ENCODE results near the gene ZNF681.
"Not testable (repeated sequence)": the region's sequence is repeated elsewhere in the genome, so short reads cannot be mapped to it uniquely, and the experiment has no call there.

Gene ZNF681

DNA sequence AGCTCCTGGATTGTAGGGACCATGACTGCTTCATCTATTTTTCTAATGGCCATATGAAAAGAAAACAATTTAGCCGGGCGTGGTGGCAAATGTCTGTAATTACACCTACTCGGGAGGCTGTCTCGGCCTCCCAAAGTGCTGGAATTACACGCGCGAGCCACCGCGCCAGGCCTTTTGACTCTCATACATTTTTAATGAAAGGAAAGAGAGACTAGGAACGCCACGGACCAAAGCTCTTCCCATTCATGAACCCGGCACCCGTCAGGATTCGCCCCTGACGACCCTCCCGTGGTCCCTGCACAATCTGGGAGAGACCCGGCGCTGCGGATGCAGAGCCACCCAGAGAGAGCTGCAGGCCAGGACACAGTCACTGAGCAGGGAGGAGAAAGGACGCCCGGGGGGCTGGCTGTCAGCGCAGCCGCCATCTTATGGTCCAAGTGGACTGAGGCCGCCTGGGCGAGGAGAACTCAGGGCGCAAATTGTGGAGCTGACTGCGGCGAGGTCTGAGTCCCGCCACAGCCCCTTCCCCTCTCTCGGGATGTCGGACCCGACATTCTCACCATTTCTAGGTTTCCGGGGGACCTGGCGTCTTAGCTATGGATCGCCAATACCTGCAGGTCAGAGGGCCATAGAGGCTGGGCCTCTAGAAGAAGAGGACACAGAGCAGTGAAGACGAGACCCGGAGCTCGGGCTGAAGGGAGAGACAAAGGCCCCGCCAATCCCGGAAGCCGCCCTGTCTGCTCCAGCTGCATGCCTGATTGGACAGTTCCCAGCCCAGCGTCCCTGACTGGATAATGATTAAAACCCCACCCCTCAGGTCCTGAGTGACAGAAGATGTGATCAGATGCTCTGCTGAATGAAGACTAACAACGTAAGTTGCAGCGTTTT, at the start of gene ZNF681:
ZNF681 (minus strand) TSS at position 705 of the 888 bp plus-strand sequence; CDS start at position 563, 142 bp downstream.
- DNase-seq (ENCODE audit: low read depth): peak; percentile 79

DNA sequence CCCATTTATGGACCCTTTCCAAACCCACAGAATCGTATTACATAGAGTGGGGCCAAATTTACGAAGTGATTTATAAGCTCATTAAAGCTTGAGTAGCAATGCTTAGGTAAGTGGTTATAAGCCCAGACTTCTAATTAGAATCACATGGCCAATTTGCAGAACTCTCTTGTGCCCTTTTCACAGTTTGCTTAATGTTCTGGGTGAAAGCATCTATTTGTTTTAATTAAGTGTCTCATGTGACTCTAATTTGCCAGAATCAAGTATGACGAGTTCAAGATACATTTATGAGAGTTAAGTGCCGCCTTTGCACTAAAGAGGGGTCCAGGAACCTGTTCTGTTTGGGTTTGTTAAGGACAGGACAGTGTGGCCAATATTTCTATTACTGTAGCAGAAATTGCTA, 46.0 kb upstream of the ZNF681 start:
- no peak for DNase-seq (ENCODE audit: low read depth)

DNA sequence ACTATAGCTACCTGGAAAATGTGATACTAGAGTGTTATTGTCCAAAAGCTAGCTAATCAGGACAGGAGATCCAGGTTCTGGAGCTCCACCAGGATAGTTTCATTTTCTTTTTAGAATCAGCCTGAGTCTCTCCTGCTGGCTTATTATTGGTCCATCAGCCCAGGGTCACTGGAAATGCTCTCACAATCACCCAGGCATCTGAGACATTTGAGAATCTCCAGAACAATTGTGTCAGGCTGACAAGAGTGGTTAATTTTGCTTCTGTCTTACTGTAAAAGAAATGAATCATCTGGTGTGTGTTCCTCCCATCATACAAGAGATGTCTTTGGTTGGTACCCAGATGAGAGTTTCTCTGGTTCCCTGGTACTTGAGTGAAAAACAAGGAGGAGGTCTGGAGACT, 43.6 kb upstream of the ZNF681 start:
- no peak for DNase-seq (ENCODE audit: low read depth)

DNA sequence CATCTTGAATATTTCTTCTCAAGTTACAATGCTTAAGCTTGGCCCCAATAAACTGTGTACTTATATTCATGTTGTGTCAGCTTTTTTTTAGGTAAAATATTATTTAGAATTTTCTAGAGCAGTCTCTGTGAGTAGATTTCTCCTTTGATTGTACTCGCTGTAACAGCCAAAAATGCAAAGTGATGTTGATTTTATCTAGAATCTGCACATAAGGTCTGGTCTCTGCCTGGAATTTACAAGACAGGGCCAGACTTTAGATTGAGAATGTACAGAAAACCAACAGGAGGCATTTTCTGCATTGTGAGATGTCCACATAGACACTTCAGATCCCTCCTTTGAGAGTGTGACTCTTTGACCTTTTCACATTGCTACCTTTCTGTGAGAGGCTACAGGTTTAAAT, 43.1 kb upstream of the ZNF681 start:
- no peak for DNase-seq (ENCODE audit: low read depth)

DNA sequence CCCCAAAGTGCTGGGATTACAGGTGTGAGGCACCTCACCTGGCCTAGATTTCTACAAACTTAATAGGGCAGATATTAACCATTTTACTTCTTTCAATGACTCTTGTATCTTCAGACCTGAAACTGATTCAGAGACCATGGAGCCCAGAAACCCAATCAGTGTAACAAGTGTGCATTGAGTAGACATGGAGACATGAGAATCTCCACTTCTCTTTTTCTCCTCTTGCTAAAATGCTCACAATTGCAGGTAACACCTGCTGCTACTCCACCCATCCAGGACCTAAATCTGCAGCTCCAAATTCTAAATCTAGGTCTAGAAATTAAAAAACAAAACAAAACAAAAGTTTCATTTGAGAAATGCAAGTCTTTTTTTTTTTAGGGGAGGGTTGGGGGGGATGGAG, 42.2 kb upstream of the ZNF681 start:
- no peak for DNase-seq (ENCODE audit: low read depth)

DNA sequence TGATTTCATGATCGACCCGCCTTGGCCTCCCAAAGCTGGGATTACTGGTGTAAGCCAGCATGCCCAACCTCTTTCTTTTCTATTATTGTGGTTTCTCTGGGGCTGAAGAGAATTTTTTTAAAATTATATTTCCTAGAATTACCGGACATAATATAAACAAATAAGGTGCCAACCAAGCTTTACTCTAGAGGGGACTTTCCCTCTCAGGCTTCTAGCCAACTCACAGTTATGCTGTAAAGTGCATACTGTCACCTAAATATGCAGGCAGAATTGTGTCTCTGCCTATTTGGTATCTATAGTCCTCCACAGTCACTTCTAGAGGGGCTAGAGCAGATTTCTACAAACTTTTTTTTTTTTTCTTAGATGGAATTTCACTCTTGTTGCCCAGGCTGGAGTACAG, 41.6 kb upstream of the ZNF681 start:
- DNase-seq (ENCODE audit: low read depth): no peak

DNA sequence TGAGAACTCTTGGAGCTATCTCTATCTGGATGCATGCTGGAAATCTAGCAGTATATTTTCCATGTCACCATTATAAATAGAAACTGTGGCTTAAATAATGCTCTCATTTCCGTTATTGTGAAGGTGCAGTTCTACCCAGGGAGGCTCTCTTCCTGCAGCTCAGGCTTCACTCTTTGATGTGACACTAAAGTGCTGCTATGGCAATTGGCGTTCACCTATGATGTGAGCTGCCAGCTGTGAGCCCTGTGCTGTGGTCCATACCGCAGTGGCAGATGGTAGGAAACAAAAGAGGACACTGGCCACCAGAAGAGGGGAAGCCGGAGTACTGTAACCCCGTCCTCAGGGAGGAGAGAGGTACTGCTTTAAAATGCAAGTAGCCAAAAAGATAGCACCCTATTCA, 40.6 kb upstream of the ZNF681 start:
- peak; percentile 17 for DNase-seq (ENCODE audit: low read depth)

DNA sequence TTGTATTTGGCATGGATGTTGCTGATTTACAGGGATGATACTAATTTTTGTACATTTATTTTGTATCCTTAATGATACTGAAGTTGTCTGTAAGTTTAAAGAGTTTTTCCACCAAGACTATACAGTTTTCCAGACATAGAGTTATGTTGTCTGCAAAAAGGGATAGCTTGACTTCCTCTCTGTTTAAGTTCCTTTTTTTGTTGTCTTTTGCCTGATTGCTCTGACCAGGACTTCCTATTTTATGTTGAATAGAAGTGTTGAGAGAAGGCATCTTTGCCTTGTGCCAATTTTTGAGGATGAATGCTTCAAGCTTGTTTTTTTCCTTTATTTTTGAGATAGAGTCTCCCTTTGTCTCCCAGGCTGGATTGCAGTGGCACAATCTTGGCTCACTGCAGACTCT, 36.8 kb upstream of the ZNF681 start:
- no peak for DNase-seq (ENCODE audit: low read depth)

DNA sequence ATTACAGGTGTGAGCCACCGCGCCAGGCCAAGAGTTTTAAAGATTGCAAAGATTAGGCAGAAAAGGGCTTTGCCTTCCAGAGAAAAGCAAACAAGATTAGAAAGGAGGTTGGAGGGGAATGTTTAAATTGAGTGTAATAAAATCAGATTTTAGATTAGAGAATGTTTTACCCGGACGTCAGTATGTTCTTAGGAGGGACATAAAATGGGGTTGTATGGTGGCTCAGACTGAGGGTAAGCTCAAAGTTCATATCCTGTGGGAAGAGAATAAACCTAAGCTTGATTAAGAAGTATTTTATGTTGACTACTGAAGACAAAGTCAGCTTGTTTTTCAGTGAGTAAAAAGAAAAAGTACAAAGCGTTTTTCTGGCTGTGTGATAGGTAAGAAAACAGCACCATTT, 34.1 kb upstream of the ZNF681 start:
- DNase-seq (ENCODE audit: low read depth): no peak

DNA sequence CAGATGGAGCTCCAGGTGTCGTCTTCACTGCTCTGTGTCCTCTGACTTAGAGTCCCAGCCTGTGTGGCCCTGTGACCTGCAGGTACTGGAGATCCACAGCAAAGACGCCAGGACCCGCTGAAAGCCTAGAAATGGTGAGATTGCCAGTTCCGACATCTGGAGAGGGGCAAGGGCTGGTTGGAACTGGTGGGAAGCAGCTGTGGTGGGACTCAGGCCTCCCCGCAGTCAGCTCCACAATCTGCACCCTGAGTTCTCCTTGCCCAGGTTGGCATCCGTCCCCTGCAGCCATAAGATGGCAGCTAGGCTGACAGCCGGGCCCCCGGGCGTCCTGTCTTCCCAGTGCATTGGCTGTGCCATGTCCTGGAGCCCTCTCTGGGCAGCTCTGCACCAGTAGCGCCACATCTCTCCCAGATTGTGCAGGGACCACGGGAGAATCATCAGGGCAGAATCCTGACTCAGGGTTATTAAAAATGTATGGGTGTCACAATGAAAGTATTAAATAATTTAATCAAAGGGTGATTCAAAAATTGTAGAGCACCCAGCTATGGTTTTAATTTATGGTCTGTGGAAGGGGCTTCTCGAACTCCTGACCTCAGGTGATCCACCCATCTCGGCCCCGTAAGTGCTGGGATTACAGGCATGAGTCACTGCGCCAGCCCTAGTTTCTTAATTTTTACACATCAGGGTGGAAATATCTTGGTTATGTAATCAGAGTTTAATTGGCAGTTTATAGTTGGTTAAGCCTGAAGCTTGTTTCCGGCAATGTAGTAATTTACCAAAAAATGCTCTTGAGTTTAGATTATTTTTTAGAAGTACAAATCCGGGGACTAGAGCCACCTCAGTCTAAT, 32.2 kb upstream of the ZNF681 start:
- DNase-seq (ENCODE audit: low read depth): no peak

DNA sequence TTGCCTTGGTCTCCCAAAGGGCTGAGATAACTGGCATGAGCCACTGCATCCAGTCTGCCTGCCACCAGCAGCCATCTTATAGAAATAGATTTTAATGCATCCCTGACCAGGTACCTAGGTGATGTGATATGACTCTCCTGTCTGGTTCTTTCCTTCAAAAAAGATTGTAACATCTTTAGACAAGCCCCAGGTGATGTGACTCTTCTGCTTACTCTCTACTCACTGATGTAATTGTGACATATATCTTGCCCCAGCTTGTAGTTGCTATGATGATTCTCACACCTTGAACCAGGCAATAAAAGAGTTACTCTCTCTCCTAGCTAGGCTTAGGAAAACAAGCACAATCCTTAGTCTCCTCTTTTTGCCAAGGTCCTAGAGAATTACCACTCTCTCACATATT, 30.6 kb upstream of the ZNF681 start:
- no peak for DNase-seq (ENCODE audit: low read depth)

DNA sequence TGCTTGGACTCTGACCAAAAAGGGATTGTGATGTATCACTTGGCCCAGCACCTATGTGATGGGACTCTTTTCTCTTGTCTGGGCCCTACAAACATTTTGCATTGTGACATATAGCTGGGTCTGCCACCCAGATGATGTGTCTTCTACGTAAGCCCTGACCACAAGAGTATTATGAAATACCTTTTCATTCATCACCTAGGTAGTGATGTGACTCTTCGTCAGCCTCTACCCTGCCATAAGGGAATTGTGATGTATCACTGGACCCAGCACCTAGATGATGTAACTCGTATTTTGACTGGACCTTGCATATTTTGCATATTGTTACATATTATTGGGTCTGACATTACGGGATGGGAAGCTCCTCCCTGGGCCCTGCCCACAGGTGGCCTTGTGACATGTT, 29.7 kb upstream of the ZNF681 start:
- no peak for DNase-seq (ENCODE audit: low read depth)

DNA sequence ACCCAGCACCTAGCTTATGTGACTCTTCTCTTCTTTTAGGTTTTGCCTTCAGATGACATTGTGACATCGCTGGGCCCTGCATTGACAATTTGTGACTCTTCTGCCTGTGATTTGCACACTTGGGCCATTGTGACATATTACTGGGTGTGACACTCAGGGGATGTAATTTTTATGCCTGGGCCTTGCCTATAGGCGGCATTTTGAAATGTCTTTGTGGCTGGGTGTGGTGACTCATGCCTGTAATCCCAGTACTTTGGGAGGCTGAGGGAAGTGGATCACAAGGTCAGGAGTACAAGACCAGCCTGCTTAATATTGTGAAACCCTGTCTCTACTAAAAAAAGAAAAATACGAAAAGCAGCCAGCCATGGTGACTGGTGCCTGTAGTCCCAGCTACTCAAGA, 28.4 kb upstream of the ZNF681 start:
- no peak for DNase-seq (ENCODE audit: low read depth)

DNA sequence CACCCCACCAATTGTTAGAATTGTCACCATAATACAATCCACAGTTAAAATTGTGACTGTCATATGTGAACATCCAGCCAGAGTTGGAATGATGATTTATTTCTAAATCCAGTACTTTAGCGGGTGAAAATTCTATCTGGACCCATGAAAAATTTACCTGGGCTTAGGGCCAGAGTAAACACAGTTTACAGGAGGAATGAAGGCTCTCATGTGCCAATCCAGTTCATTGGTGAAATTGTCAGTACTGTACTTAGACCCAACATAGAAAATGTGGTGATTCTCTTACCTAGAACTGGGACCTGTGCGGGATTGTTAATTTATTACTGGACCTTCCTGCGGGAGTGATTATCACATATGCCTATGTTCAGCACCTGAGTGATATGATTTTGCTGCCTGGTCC, 27.3 kb upstream of the ZNF681 start:
- no peak for DNase-seq (ENCODE audit: low read depth)

DNA sequence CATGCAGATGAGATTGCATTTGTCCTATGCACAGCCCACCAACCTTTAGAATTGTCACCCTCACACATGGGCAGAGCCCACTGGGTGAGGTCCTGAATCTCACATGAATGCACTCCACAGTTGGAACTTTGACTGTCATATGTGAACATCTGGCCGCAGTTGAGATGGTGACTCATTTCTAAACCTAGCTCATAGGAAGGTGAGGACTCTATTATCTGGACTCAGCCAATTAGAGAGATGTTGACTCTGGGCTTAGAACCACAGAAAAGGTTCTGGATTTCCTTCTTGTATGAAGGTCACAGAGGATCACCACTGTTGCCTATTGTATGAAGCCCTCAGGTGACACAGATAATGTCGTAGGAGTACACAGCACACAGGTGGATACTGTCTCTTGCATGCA, 25.6 kb upstream of the ZNF681 start:
- no peak for DNase-seq (ENCODE audit: low read depth)

DNA sequence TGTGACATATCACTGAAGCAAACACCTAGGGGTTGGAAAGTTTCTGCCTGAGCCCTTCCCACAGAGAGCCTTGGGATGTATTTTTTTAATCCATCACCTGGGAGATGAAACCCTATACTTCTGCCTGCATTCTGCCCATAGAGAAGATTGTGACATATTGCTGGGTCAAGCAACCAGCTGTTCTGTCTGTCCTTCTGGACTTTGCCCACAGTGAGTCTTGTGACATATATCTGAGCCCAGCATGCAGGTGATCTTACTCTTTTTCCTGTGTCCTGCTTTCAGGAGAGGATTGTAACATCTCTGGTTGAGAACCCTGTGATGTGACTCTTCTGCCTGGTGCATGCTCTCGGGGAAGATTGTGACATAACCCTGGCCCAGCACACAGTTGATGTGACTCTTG, 24.9 kb upstream of the ZNF681 start:
- DNase-seq (ENCODE audit: low read depth): no peak

DNA sequence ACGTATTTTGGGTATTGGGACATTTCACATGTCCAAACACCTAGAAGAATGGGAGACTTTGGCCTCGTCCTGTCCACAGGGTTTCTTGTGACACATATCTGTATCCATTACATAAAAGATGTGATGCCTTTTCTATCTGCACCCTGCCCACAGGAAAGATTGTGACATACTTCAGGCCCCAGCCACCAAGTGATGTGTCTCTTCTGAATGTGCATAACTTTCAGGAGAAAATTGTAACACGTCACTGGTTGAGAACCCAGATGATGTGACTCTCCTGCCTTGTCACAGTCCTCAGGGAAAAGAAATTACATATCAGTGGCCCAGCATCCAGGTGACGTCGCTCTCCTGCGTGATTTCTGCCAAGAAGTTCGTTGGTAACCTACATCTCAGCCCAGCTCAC, 21.0 kb upstream of the ZNF681 start:
- DNase-seq (ENCODE audit: low read depth): no peak

DNA sequence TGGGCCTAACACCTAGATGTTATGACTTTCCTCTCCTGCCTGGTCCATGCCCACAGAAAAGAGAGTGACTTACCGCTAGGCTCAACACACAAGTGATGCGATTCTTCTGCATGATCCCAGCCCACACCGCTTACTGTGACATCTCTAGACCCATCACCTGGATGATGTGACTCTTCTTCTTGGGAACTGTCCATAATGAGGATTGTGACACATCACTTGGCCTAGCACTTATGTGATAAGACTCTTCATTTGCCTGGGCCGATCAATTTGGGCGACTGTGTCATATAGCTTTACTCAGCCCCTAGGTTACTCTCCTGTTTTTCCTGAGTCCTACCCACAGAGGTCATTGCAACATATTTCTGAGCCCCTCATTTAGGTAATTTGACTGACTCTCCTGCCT, 19.9 kb upstream of the ZNF681 start:
- DNase-seq (ENCODE audit: low read depth): no peak

DNA sequence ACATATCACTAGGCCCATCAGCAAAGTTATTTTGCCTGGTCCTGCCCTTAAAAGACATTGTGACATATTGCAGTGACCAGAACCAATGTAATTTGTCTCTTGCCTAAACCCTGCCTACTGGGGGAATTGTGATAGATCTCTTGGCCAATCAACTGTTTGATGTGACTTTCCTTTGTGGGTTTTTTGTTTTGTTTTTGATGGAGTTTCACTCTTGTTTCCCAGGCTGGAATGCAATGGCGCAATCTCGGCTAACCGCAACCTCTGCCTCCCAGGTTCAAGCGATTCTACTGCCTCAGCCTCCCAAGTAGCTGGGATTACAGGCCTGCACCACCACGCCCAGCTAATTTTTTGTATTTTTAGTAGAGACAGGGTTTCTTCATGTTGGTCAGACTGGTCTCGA, 19.3 kb upstream of the ZNF681 start:
- not testable (repeated sequence) for DNase-seq (ENCODE audit: low read depth)

DNA sequence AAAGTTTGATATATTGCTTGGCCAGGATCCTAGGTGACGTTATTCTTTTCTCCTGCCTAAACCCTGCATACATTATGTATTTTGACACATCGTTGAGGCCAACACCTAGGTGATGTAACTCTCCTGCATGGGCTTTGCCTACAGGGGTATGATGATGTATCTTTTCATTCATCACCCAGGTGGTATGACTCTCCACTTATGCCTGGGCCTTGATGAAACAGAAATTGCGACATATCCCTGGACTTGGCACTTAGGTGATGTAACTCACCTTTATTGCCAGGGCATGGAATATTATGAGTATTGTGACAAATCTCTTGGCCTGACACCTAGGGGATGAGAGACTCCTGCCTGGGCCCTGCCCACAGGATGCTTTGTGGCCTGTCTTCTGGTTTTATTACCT, 18.5 kb upstream of the ZNF681 start:
- no peak for DNase-seq (ENCODE audit: low read depth)

DNA sequence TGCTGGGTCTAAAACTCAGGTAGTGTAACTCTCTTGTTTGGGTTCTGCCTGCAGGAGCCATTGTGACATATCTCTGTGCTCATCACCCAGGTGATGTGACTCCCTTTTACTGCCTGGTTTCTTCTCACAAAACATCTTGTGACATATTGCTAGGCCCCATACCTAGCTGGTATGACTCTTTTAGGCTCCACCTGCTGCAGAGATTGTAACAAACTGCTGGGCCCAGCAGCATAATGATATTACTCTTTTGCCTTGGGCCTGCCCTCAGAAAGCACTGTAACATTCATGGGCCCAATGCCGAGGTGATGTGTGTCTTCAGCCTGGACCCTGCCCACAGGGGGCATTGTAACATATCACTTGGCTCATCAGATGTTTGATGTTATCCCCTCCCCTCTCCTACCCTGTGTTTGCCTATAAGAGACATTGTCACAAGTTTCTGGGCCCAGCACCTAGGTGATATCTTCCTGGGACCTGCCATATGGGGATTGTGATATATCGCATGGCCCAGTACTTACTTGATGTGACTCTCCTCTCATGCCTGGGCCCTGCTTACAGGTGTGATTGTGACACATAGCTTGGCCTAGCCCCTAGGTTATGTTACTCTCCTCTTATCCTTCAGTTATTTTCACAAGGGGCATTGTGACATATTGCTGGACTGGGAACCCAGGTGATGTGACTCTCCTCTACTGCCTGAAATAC, 18.0 kb upstream of the ZNF681 start:
- DNase-seq (ENCODE audit: low read depth): no peak

DNA sequence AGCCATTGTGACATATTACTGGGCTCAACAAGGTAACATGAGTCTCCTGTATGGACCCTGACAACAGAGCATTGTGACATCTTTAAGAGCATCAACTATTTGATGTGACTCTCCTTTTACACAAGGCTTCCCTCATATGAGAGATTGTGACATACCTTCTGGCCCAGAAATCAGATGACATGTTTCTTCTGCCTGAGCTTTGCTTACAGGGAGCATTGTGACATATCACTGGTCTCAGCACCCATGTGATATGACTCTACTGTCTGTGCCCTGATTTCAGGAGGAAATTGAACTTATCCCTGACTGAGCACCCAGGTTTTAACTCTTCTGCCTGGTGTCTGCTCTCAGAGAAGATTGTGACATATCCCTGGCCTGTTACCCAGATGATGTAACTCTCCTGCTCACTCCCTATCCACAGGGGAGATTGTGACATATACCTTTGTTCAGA, 15.9 kb upstream of the ZNF681 start:
- no peak for DNase-seq (ENCODE audit: low read depth)

DNA sequence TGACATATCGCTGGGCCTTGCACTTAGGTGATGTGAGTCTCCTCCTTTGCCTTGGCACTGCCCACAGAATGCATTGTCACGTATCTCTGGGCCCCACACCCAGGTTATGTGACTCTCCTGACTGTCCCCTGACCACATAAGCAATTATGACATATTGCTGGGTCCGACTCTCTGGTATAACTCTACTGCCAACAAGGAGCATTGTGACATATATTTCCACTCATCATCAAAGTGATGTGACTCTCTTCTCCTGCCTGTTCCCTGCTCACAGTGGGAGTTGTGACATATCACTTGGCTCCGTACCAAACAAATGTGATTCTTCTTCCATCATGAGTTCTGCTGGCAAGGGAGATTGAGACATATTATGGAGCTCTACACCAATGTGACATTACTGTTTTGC, 15.4 kb upstream of the ZNF681 start:
- DNase-seq (ENCODE audit: low read depth): no peak

Measured in T-helper 22 cell (primary cell).